ENCODE results near the gene L3MBTL4.
"Not testable (repeated sequence)": the region's sequence is repeated elsewhere in the genome, so short reads cannot be mapped to it uniquely, and the experiment has no call there.

Gene L3MBTL4

DNA sequence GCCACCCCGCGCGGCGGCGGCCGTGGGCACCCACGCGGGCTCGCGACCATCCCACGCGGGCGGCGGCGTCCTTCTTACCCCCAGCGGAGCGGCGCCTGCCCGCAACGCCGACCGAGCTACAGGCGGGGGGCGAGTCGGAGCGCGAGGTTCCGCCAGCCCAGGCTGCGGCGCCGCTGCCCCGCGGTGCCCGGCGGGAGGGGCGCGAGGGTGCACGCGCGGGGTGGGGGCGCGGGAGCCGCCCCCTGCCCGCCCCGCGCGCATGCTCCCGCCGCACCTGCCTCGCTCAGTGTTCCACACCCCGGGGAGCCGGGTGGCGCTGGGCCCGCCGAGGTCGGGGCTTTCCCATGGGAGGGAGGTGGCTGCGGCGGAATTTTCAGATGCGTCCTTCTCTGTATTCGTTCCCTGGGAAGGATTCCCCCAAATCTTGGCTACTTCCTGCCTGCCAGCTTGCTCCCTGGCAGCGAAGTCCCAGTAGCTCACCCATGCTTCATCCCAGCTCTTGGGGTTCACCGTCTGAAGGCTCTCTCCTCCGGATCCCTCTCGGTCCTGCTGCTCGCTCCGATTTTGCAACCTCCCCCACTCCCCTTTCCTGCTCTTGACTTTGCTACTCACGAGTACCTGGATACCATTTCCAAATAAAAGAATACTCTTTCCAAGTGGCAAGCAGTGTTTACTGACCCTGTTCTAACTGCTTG lies at the start of gene L3MBTL4:
TSS of gene L3MBTL4 (minus strand) at position 189 of the 695 bp plus-strand sequence. CDS start 103,286 bp downstream, outside the sequence.
- DNase-seq (ENCODE audit: low read depth): no peak

DNA sequence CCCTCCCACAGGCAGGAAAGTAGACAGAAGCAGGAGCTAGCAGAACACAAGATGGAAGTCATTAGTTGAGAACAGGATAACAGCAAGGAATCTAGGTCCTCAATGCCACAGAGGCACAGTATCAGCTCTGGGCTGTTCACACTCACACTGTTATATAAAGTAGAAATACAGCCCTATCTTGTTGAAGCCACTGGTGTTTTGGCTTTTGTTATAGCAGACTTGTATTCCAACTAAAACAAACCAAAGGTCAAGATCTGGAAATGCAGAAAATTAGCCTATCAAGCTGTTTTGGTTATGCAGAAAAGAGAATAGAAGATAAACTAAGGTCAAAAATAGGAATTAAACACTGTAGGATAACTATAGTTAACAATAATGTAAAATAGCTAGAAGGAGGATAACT lies 37.5 kb upstream of the L3MBTL4 start:
- no peak for DNase-seq (ENCODE audit: low read depth)

GRCh38 chr18:6449213-6449612 lies 34.5 kb upstream of the L3MBTL4 start:
- no peak for DNase-seq (ENCODE audit: low read depth)

DNA sequence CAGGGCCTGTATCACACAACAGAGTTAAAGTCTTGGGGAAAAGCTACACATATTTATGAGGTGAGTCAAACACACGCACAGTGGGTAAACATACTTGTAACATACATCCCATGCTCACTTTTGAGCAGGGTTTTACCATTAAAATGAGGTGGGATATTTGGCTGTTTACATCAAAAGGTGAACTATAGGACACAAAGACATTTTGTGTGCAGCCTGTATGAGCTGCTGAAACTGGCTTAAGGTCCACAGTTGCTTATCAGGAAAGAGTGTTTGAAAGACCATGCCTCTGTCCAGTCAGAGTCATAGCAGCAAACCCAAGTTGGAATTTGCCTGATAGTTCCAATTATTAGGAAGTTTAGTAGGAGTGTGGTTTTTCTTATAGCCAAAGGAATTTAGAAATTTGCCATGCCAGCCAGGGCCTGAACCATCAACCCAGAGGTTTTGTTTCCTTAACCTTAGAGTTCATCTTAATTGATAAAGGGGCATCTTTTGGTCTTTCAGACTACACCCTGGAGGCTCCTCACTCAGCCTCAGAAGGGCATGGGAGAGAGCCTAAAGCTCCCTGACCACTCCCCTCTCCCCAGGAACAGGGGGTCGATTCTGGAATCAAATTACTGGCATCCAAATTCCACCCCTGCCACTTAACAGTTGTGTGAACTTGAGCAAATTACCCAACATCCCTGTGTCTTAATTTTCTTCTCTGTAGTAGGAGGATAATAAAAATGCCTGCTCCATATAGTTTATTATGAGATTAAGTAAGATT lies 29.9 kb upstream of the L3MBTL4 start:
- no peak for DNase-seq (ENCODE audit: low read depth)

DNA sequence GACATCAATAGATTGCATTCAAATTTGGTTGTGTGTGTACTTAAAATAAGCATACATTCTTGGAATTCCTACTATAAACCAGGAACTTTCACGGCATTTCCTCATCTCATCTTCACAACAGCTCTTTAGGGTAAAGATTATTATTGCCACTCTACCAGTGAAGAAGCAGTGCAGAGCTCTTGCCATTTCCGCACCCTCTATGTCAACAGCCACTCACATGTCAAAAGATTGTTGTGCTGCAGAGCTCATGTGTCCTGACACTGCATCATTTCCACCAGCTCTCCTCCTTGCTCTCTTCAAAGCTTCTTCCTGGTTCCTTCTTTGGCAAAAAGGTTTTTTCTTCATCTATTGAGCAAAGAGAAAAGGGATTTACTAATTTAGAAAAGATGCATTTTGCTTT lies 26.5 kb upstream of the L3MBTL4 start:
- DNase-seq (ENCODE audit: low read depth): no peak

GRCh38 chr18:6437937-6438818 lies 23.5 kb upstream of the L3MBTL4 start:
- DNase-seq (ENCODE audit: low read depth): no peak

DNA sequence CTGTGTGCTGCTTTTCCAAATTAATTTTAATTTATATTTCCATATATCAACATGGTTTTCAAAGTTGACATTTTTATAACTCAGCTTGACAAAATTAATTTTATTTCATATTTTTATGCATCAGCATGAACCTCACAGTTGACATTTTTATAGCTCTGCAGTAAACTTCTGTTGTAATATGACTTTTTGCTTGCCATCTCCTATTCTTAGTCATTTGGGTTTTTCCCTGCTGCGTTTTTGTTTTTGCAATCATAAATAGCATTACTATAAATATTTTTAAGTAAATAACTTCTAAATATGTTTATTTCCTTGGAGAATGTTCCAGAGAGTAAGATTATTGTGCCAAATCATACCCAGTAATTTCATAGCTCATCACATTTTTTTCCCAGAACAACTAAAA lies 21.0 kb upstream of the L3MBTL4 start:
- DNase-seq (ENCODE audit: low read depth): no peak

DNA sequence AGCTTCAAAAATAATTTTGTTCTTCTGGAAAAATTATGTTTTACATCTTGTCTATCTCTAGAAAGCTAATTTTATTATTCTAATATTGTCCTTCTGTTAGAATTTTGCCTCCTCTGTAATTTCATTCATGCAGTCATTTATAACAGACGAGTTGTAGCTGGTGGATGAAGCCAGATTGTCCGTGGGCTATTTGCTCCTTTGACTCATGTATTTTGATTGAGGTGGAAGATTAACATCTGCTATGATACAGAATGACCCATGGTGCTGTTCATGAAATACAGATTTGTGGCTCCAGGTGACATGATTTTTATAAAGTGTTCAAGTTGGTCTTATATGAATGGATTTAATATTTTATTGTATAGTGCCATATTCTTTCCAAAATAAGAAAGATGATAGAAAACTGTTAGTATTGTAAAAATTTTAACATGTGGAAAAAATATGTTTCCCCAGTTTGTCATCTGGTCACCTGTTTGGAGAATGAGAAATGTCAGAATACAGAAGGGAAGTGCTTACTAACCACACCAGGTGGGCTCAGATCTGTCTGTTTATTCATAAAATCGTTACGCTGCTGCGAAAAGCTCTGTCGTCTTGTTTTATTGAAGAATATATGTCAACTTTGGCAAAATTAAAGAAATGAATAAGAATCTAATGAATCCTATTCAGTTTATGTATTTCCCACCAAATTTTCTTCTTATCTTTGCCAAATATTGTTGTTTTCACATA lies 20.4 kb upstream of the L3MBTL4 start:
- DNase-seq (ENCODE audit: low read depth): no peak

DNA sequence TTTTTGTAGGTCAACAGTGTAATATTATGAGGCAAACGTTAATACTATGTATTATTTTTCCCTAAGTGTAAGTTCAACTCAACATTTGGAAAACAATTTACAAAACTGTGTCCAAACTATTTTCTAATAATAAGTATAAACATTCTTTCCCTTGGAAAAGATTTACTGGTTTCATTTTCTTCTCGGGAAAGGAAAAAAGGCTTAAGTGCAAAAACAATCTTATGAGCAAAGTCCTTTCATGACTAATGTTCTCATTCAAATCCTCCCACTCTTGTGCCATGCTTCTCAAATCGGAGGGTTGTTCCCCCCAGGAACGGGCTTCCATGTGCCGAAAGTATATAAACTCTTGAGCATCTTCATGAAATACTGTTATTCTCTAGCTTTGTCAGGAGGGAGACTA lies 19.8 kb upstream of the L3MBTL4 start:
- no peak for DNase-seq (ENCODE audit: low read depth)

DNA sequence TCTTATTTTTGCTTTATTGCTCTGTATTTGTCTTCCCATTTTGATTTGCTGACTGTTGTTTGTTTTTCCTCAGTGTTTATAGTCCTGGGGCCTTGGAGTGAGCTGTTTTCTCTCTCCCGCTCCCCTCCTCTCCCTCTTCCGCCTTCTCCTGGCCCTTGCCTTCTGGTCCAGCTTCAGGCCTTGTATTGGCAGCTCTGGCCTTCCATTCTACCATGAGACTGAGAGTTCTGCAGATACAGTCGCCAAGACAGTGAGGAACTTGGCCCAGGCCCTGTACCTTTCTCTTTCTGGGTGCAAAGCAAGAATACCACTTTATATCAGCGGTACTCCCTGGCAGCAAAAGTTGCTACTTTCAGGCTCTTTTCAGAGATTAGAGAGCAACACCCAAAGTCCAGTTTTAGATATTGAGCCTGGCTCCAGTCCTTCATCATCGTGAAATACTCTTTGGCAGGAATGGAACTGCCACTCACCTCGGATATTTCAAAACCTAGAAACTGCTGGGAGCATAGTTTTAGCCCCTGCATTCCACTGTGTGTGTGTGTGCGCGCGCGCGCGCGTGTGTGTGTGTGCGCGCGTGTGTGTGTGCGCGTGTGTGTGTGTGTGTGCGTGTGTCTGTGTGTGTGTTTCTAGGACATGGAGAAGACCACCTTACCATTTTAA lies 17.1 kb upstream of the L3MBTL4 start:
- no peak for DNase-seq (ENCODE audit: low read depth)

DNA sequence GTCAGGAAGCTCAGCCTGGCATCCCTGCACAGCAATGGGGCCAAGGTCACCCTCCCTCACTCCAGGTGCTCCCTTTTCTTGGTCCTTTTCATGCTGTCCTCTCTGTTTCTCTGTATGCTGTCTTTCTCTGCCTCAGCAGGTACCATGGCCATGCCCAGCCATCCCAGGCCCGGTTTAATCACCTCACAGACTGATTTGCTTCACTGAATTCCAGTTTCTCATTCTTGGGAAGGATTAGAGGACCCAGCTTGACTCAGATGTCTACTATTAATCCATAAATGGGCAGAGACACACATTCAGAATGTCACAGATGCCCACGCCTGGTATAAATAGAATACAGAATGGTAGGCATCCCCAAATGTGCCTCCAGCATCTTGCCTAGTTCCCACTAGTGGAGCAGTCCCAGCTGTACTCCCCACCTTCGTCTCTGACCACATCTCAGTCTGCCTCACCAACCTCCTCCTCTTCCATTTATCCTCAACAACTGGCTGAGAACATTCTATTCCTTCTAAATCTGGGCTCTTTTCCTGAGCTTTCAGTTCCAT lies 14.2 kb upstream of the L3MBTL4 start:
- DNase-seq (ENCODE audit: low read depth): no peak

DNA sequence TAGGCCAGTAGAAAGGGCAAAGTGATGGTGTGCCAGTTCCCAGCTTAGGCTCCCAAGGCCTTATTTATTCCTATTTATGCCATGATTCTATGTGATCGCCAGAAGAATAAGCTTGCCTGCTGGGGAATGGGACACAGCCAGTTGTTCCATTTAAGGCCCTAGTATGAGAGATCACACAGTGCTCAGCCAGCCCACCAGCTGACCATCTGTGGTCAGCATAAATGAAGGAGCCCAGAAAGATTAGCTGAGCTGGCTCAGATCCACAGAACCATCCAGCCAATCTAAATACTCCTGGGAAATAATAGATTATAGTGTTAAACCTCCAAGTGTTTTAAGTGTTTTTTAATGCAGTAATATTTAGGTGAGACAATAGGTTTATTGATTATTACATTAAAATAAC lies 12.6 kb upstream of the L3MBTL4 start:
- no peak for DNase-seq (ENCODE audit: low read depth)

DNA sequence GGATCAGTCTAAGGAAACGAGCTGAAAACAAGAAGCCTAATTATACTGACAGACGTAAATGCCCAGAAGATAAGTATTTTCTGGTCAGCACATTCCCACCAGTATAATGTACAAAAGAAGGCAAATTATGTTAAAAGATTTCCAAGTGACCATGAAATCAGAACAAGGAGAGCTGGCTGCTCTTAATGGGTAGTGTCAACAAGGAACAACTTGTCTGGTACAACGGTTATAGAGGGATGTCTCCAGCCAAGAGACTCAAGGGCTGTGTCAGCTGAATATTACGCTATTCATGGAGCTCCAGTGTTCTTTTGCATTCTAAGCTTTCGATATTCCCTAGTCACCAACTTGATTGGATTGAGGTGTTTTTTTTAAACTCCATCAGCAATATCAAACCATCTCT lies 8.6 kb upstream of the L3MBTL4 start:
- DNase-seq (ENCODE audit: low read depth): no peak

DNA sequence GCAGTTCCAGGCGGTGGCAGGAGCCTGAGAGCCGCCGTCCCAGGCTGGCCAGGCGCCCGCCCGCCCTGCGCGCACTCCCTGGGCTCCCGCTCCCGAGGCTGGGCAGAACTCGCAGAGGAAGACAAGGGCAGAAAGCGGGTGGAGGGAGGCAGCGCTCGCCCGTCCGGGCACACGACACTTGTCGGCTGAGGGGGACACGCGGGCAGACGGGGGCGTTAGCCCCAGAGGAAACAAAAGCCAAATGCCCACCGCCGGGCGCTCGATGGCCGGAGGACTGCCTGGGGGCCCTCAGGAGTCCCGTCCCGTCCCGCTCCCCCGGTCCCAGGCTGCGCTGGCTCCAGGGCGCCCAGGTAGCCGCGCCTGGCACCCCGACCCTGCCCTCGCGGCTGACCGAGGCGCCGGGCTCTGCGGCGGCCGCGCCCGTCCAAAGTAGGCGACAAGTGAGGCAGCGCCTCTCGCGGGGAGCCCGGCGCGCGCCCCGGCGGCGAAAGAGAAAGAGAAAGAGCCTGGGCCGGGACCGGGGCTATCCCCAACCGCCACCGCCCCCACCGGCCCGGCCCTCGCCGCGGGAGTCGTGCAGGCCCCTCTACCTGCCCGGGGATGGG lies 491 bp downstream of the L3MBTL4 start:
- no peak for DNase-seq (ENCODE audit: low read depth)

- DNase-seq (ENCODE audit: low read depth): no peak
These were observed 1.1 kb downstream of the L3MBTL4 start for GRCh38 chr18:6413579-6414117.

DNA sequence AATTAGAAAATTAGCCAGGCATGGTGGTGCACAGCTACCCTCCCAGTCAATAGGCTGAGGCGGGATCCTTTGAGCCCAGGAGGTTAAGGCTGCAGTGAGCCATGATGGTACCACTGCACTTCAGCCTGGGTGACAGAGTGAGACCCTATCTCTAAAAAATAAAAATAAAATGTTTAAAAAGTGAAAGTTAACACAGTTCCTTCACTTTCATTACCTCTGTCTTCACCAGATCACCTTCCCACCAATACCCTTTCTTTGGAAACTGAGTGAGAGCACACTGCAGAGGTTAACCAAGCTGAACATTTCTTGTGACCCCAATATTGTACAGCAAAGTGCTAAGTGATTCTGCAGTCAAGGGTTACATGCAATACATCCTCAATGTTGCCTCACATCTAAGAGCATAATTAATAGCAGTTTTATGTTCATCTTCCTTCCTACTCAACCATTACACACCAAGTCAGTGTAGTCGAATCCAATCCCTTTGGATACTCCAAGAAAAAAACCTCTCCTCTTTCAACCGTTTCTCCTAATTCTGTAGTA lies 1.7 kb downstream of the L3MBTL4 start:
- no peak for DNase-seq (ENCODE audit: low read depth)

GRCh38 chr18:6411382-6411781 lies 3.3 kb downstream of the L3MBTL4 start:
- no peak for DNase-seq (ENCODE audit: low read depth)

GRCh38 chr18:6409933-6410332 lies 4.8 kb downstream of the L3MBTL4 start:
- no peak for DNase-seq (ENCODE audit: low read depth)

GRCh38 chr18:6408543-6408942 lies 6.2 kb downstream of the L3MBTL4 start:
- DNase-seq (ENCODE audit: low read depth): not testable (repeated sequence)

DNA sequence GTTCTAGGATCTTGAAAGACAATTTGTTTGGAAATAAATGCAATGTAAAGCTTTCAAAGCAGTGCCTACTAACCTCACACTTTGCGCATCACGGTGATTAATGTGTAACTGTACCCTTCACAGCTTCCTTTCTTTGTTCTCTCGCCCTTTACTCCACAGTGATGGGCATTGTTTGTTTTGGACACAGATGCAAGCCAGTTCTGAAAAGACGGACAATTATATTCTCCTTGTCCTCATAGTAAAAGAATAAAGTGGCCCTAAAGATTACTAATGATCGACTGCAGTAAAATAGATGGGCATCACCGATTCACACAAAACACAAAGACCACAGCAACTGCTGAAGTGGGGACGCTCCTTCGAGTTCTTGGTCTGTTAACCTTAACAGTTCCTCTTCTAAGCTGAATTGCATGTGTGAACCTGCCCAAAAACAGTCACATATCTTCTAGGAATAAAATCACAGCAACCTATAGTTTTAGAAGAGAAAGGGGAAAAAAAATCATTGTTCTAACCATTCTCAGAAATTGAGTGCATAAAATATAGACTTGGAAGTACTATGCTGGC lies 7.7 kb downstream of the L3MBTL4 start:
- no peak for DNase-seq (ENCODE audit: low read depth)
